ENCODE data around the gene MYL2.

GRCh38 chr12:110940296-110940695 is 19.9 kb upstream of the MYL2 start:
- no peak for TF ChIP-seq EZH2phosphoT487 (IDR thresholded peaks at IDR 0.05; ENCODE audit: insufficient read depth, low read depth)
- TF ChIP-seq EZH2 (IDR thresholded peaks at IDR 0.05; ENCODE audit: insufficient read depth, poor library complexity, severe bottlenecking) = no peak
